Breast epithelium (tissue), 4 donors: ENCODE data around the gene FMOD. TPM values are rescaled to one million over a fixed set of nuclear protein-coding genes. Genes with fewer than 3 reads are reported as not detected.
A peak's percentile ranks its signal among the peaks of the same experiment; 100 is the strongest.

ENCODE experiments used
- DNase-seq, 2 donors: peaks; one replicate each; pipeline ENCODE4 v3.0.0-alpha.2; 2019; ENCODE audit warnings: low spot score in 2 of 2
- H3K27ac ChIP-seq, 2 donors: fragments of 200-600 bp; sonication (generic) in 1 of 2; one replicate each; pipeline ENCODE4 v1.5.1; 2016 to 2019; ENCODE audit warnings: mild to moderate bottlenecking in 1 of 2
- H3K27me3 ChIP-seq, 2 donors: fragments of 200-600 bp; sonication (generic) in 1 of 2; one replicate each; pipeline versions ENCODE4 v1.5.1 to v1.6.0; 2017 to 2019; ENCODE audit warnings: control low read depth in 1 of 2, mild to moderate bottlenecking in 1 of 2
- H3K36me3 ChIP-seq: fragments of 200-600 bp; one replicate; pipeline ENCODE4 v1.5.1; 2019
- H3K4me1 ChIP-seq, 2 donors: fragments of 200-600 bp; sonication (generic); one replicate each; pipeline ENCODE4 v1.5.1; 2016 to 2019; ENCODE audit warnings: control low read depth in 1 of 2
- H3K4me3 ChIP-seq, 3 donors: fragments of 200-600 bp; sonication (generic); 1 replicate in 2 of 3; 2 replicates in 1 of 3; pipeline ENCODE4 v1.5.1; 2016 to 2019; ENCODE audit warnings: mild to moderate bottlenecking in 3 of 3, moderate library complexity in 2 of 3
- H3K9me3 ChIP-seq, 2 donors: fragments of 200-600 bp; sonication (generic) in 1 of 2; one replicate each; pipeline ENCODE4 v1.5.1; 2016 to 2019; ENCODE audit warnings: control low read depth in 1 of 2
- CTCF ChIP-seq, 3 donors: fragments of 450-650 bp; IDR thresholded peaks; one replicate each; pipeline ENCODE4 v1.5.1; 2016 to 2017; ENCODE audit warnings: antibody characterized with exemption in 3 of 3, mild to moderate bottlenecking in 3 of 3, moderate library complexity in 3 of 3
- POLR2A ChIP-seq: fragments of 450-650 bp; IDR thresholded peaks from one replicate; pipeline ENCODE4 v1.6.1; 2016; ENCODE audit warnings: antibody characterized with exemption, mild to moderate bottlenecking, moderate library complexity
- POLR2AphosphoS5 ChIP-seq, 3 donors: sonication (generic); formaldehyde crosslinking; IDR thresholded peaks; one replicate each; pipeline ENCODE4 v1.6.1; 2017; ENCODE audit warnings: antibody characterized with exemption in 3 of 3
- intact Hi-C: fragments of 100-400 bp; cut with DNase I; formaldehyde crosslinking; loops from one replicate; pipeline ENCODE4 v1.15.1; 2023; ENCODE audit warnings: low total_unique reads
- total RNA-seq, 3 donors: library from RNA; depleted of rRNA; stranded (reverse); fragments of >200 nt; gene quantifications; one replicate each; pipeline ENCODE4 v1.1.0, GENCODE V29; 2016

FMOD gene
- total RNA-seq, 3 donors from 2014 or later, result 79.6 to 132 (median 92.4) TPM

GRCh38 chr1:203299169-203299568, 51.8 kb downstream of the FMOD start:
- no peaks in the 10 kb centered on the region for H3K4me1 ChIP-seq
- H3K27ac ChIP-seq, result no peak overlapping the region
- DNase-seq, result no peak
- no peak for TF ChIP-seq CTCF (IDR thresholded peaks at IDR 0.05)
- no peak for TF ChIP-seq POLR2AphosphoS5 (IDR thresholded peaks at IDR 0.05)
- no peak for TF ChIP-seq POLR2A
- no peak overlapping the region for H3K4me3 ChIP-seq
- no peaks in the 10 kb centered on the region for H3K9me3 ChIP-seq
- H3K27me3 ChIP-seq, result no peaks in the 10 kb centered on the region
- intact Hi-C loops, result no loop called here
- H3K36me3 ChIP-seq, result no peaks in the 10 kb centered on the region

GRCh38 chr1:203296460-203297073, 54.4 kb downstream of the FMOD start:
- no peak for TF ChIP-seq POLR2AphosphoS5 (IDR thresholded peaks at IDR 0.05)
- no peak for TF ChIP-seq CTCF (IDR thresholded peaks at IDR 0.05)
- no peak for TF ChIP-seq POLR2A
- H3K27ac ChIP-seq, result peak overlapping the region in 1 of 2 donors; percentile 29
- H3K4me3 ChIP-seq, result no peak overlapping the region
- no peak for DNase-seq
- no peaks in the 10 kb centered on the region for H3K36me3 ChIP-seq
- intact Hi-C loops, result no loop called here
- H3K4me1 ChIP-seq, result no peaks in the 10 kb centered on the region
- no peaks in the 10 kb centered on the region for H3K27me3 ChIP-seq
- no peaks in the 10 kb centered on the region for H3K9me3 ChIP-seq

GRCh38 chr1:203295796-203296195, 55.1 kb downstream of the FMOD start:
- Histone ChIP-seq H3K9me3 (no peaks in the 10 kb centered on the region), H3K27me3 (no peaks in the 10 kb centered on the region), H3K27ac (no peak overlapping the region), H3K36me3 (no peaks in the 10 kb centered on the region), H3K4me3 (no peak overlapping the region), H3K4me1 (peaks cover 0 to 6% of the 10 kb centered on the region in 2 donors)
- intact Hi-C loops, result no loop called here
- TF ChIP-seq CTCF (IDR thresholded peaks at IDR 0.05) (no peak), POLR2AphosphoS5 (IDR thresholded peaks at IDR 0.05) (no peak), POLR2A (no peak)
- DNase-seq, result no peak

- Histone ChIP-seq H3K9me3 (no peaks in the 10 kb centered on the region), H3K36me3 (no peaks in the 10 kb centered on the region), H3K27ac (peak overlapping the region; percentile 97), H3K4me1 (peaks cover 4 to 16% of the 10 kb centered on the region in 2 donors), H3K4me3 (peak overlapping the region in 1 of 3 donors; percentile 57), H3K27me3 (no peaks in the 10 kb centered on the region)
- peak in 1 of 3 donors; percentile 49 for TF ChIP-seq POLR2AphosphoS5 (IDR thresholded peaks at IDR 0.05)
- no peak for TF ChIP-seq CTCF (IDR thresholded peaks at IDR 0.05)
- peak in 1 of 2 donors; percentile 55 for DNase-seq
- intact Hi-C loops, result no loop called here
These were observed 59.5 kb downstream of the FMOD start for GRCh38 chr1:203291201-203292096.

Other genes with a start within 250 kb of the FMOD start
- gene ADORA1, start 223.4 kb downstream of the FMOD start, total RNA-seq, result 10 to 100 TPM in 1 of 3 donors, 1 to 10 TPM in 1, under 1 TPM in 1; 0.64 to 14.5 (median 5.2) TPM
- under 1 TPM in 1 of 3 donors, not detected in 2; 0.66 TPM for gene MYBPH, start 175.3 kb downstream of the FMOD start, total RNA-seq
- 100 to 1,000 TPM in 2 of 3 donors, 10 to 100 TPM in 1; 14.2 to 638 (median 426) TPM for gene CHI3L1, start 164.4 kb downstream of the FMOD start, total RNA-seq
- 10 to 100 TPM in 1 of 3 donors, 1 to 10 TPM in 1, not detected in 1; 5.1 to 15.2 TPM for gene CHIT1, start 121.4 kb downstream of the FMOD start, total RNA-seq
- gene BTG2, start 45.6 kb downstream of the FMOD start, total RNA-seq, result 100 to 1,000 TPM in 2 of 3 donors, 10 to 100 TPM in 1; 82.7 to 271 (median 102) TPM
- gene PRELP, start 124.7 kb upstream of the FMOD start, total RNA-seq, result 100 to 1,000 TPM in 1 of 3 donors, 10 to 100 TPM in 2; 27.4 to 132 (median 42.0) TPM
- gene OPTC, start 143.0 kb upstream of the FMOD start, total RNA-seq, result not detected